T47D (cell line): ENCODE measurements around the gene GRID2.
A peak's percentile ranks its signal among the peaks of the same experiment; 100 is the strongest.
"Not testable (repeated sequence)": the region's sequence is repeated elsewhere in the genome, so short reads cannot be mapped to it uniquely, and the experiment has no call there.

Experiments used
- DNase-seq, 2 experiments: peaks; one replicate each; pipeline versions ENCODE4 v3.0.0 to v3.0.0-alpha.2; 2011 to 2012; ENCODE audit warnings: low read depth in 1 of 2, low spot score in 1 of 2
- JUND ChIP-seq: IDR thresholded peaks from 2 replicates; pipeline ENCODE4 v1.6.1; 2012; ENCODE audit warnings: low read depth
- in situ Hi-C: cut with HindIII; loops from 2 replicates; pipeline ENCODE4 v1.10.0; 2016; ENCODE audit warnings: low sequenced_read_pairs, low pct_unique_long_range_greater_than_20kb

GRID2 gene

GRCh38 chr4:92328095-92328494 is 24.3 kb downstream of the GRID2 start:
- in situ Hi-C loops, result no loop called here
- no peak for TF ChIP-seq JUND
- no peak for DNase-seq

GRCh38 chr4:92333016-92333415 is 29.2 kb downstream of the GRID2 start:
- DNase-seq, result no peak
- no peak for TF ChIP-seq JUND
- in situ Hi-C loops, result no loop called here

- in situ Hi-C loops, result no loop called here
- no peak for TF ChIP-seq JUND
- DNase-seq, result no peak
Observed at GRCh38 chr4:92334716-92335350, 31.1 kb downstream of the GRID2 start.

- TF ChIP-seq JUND, result no peak
- no peak for DNase-seq
- in situ Hi-C loops, result no loop called here
Observed at GRCh38 chr4:92339676-92340075, 35.9 kb downstream of the GRID2 start.

GRCh38 chr4:92344216-92344615 is 40.5 kb downstream of the GRID2 start:
- DNase-seq, result no peak
- TF ChIP-seq JUND, result no peak
- in situ Hi-C loops, result no loop called here

- no peak for DNase-seq
- TF ChIP-seq JUND, result no peak
- in situ Hi-C loops, result no loop called here
Observed at GRCh38 chr4:92346289-92346688, 42.5 kb downstream of the GRID2 start.

- TF ChIP-seq JUND, result no peak
- in situ Hi-C loops, result no loop called here
- no peak for DNase-seq
Observed at GRCh38 chr4:92357966-92358365, 54.2 kb downstream of the GRID2 start.

- peak in 1 of 2 experiments; percentile 2 for DNase-seq
- TF ChIP-seq JUND, result no peak
- in situ Hi-C loops, result no loop called here
Observed at GRCh38 chr4:92359491-92359890, 55.7 kb downstream of the GRID2 start.

GRCh38 chr4:92362028-92362427 is 58.3 kb downstream of the GRID2 start:
- no peak for TF ChIP-seq JUND
- DNase-seq, result no peak
- in situ Hi-C loops, result no loop called here

- TF ChIP-seq JUND, result no peak
- in situ Hi-C loops, result no loop called here
- DNase-seq, result no peak
Observed at GRCh38 chr4:92368653-92369052, 64.9 kb downstream of the GRID2 start.

GRCh38 chr4:92381616-92382015 is 77.8 kb downstream of the GRID2 start:
- no peak for TF ChIP-seq JUND
- no peak for DNase-seq
- in situ Hi-C loops, result no loop called here

- DNase-seq, result no peak
- in situ Hi-C loops, result no loop called here
- TF ChIP-seq JUND, result no peak
Observed at GRCh38 chr4:92382128-92382527, 78.4 kb downstream of the GRID2 start.

GRCh38 chr4:92387459-92388069 is 83.8 kb downstream of the GRID2 start:
- DNase-seq, result peak; percentile 9 to 60
- in situ Hi-C loops, result no loop called here
- TF ChIP-seq JUND, result no peak

- no peak for TF ChIP-seq JUND
- DNase-seq, result no peak
- in situ Hi-C loops, result no loop called here
Observed at GRCh38 chr4:92399032-92399431, 95.3 kb downstream of the GRID2 start.

GRCh38 chr4:92403525-92403924 is 99.8 kb downstream of the GRID2 start:
- DNase-seq, in situ Hi-C loops: not testable (repeated sequence)
